Measurements from ENCODE around the gene NOSIP. TPM values are rescaled to one million over a fixed set of nuclear protein-coding genes. Genes with fewer than 3 reads are reported as not detected.
"Not testable (repeated sequence)": the region's sequence is repeated elsewhere in the genome, so short reads cannot be mapped to it uniquely, and the experiment has no call there.

Gene NOSIP
- 49.9 and 54.8 TPM in 2 replicates for total RNA-seq

GRCh38 chr19:49580264-49581006, at the start of gene NOSIP:
TSS of gene NOSIP (minus strand) at chr19:49580556. CDS start at chr19:49560691, 19,865 bp downstream.
- H3K27ac Mint-ChIP-seq, result peak within 1 kb of the TSS; percentile 84
- H3K4me1 Mint-ChIP-seq, result peaks cover 24% of the 10 kb centered on the region
- peak within 1 kb of the TSS; percentile 92 for H3K4me3 Mint-ChIP-seq
- ChIA-PET POLR2A (interaction anchor here (0.6 to 4.7 kb wide), 17 partner anchors 10 to 1246 kb away, joined by 3 to 106 read pairs (median 4); partner anchors contain the start of genes ALDH16A1, GYS1, PIH1D1 and PRMT1), CTCF (interaction anchor here (0.6 to 2.8 kb wide), 5 partner anchors 10 to 101 kb away, joined by 3 to 18 read pairs (median 3); no protein-coding TSS in a partner anchor)
- intact Hi-C loops (cut with micrococcal nuclease), result loop anchor here (1.0 kb wide), 3 partner anchors 10 to 297 kb away; partner anchors contain the start of genes AKT1S1, RRAS and TBC1D17
- TF ChIP-seq CTCF (IDR thresholded peaks at IDR 0.05), result no peak
- H3K27me3 Mint-ChIP-seq, result no peaks in the 10 kb centered on the region
- peaks cover 17% of the 10 kb centered on the region for H3K36me3 Mint-ChIP-seq (ENCODE audit: low read depth)
- DNase-seq (peak; percentile 87), ATAC-seq (ENCODE audit: low read depth) (peak; percentile 98)
- H3K9me3 Mint-ChIP-seq, result no peaks in the 10 kb centered on the region

- CTCF ChIA-PET, result no interaction called here
- no peak for ATAC-seq (ENCODE audit: low read depth)
- Mint-ChIP-seq H3K4me1 (no peaks in the 10 kb centered on the region), H3K27me3 (no peaks in the 10 kb centered on the region), H3K4me3 (no peak overlapping the region), H3K9me3 (no peaks in the 10 kb centered on the region), H3K27ac (peak overlapping the region; percentile 61), H3K36me3 (ENCODE audit: low read depth) (peaks cover 28% of the 10 kb centered on the region)
- POLR2A ChIA-PET, result no interaction called here
- no peak for DNase-seq
- no peak for TF ChIP-seq CTCF (IDR thresholded peaks at IDR 0.05)
- intact Hi-C loops (cut with micrococcal nuclease), result no loop called here
These were observed 49.3 kb upstream of the NOSIP start for GRCh38 chr19:49629659-49630058.

- ATAC-seq (ENCODE audit: low read depth) (no peak), DNase-seq (no peak)
- no peaks in the 10 kb centered on the region for H3K9me3 Mint-ChIP-seq
- TF ChIP-seq CTCF (IDR thresholded peaks at IDR 0.05), result no peak
- ChIA-PET CTCF (no interaction called here), POLR2A (no interaction called here)
- no peak overlapping the region for H3K27ac Mint-ChIP-seq
- no peaks in the 10 kb centered on the region for H3K4me1 Mint-ChIP-seq
- intact Hi-C loops (cut with micrococcal nuclease), result no loop called here
- peaks cover 49% of the 10 kb centered on the region for H3K36me3 Mint-ChIP-seq (ENCODE audit: low read depth)
- H3K4me3 Mint-ChIP-seq, result no peak overlapping the region
- no peaks in the 10 kb centered on the region for H3K27me3 Mint-ChIP-seq
These were observed 45.9 kb upstream of the NOSIP start for GRCh38 chr19:49626226-49626625.

GRCh38 chr19:49624967-49625910, 44.9 kb upstream of the NOSIP start:
- DNase-seq (no peak), ATAC-seq (ENCODE audit: low read depth) (no peak)
- intact Hi-C loops (cut with micrococcal nuclease), result no loop called here
- Mint-ChIP-seq H3K27ac (no peak overlapping the region), H3K4me3 (no peak overlapping the region), H3K4me1 (no peaks in the 10 kb centered on the region), H3K27me3 (no peaks in the 10 kb centered on the region), H3K9me3 (no peaks in the 10 kb centered on the region), H3K36me3 (ENCODE audit: low read depth) (peaks cover 52% of the 10 kb centered on the region)
- CTCF ChIA-PET, result no interaction called here
- TF ChIP-seq CTCF (IDR thresholded peaks at IDR 0.05), result no peak
- POLR2A ChIA-PET, result no interaction called here

GRCh38 chr19:49617860-49618259, 37.5 kb upstream of the NOSIP start:
- H3K27me3 Mint-ChIP-seq; DNase-seq; ATAC-seq (ENCODE audit: low read depth); H3K9me3 Mint-ChIP-seq; intact Hi-C loops (cut with micrococcal nuclease); CTCF ChIA-PET; H3K4me3 Mint-ChIP-seq; H3K4me1 Mint-ChIP-seq; H3K27ac Mint-ChIP-seq: not testable (repeated sequence)
- POLR2A ChIA-PET, result interaction anchor here (0.6 kb wide), 1 partner anchor 278 kb away, joined by 7 read pairs; no protein-coding TSS in a partner anchor
- H3K36me3 Mint-ChIP-seq (ENCODE audit: low read depth), result peaks cover 70% of the 10 kb centered on the region
